GM19324 (cell line): ENCODE measurements around the gene MYL7.

Source experiments
- ATAC-seq: cut with Tn5 transposase; IDR thresholded peaks from one replicate; pipeline ENCODE4 v1.9.1; 2021; ENCODE audit warnings: mild to moderate bottlenecking, moderate library complexity; ENCODE audit not compliant: unreplicated experiment, low FRiP score

MYL7 gene

GRCh38 chr7:44151956-44152355 is 10.8 kb upstream of the MYL7 start:
- ATAC-seq: no peak

- ATAC-seq: no peak
Measured at GRCh38 chr7:44150966-44151941, 10.1 kb upstream of the MYL7 start.

GRCh38 chr7:44150466-44150832 is 9.3 kb upstream of the MYL7 start:
- ATAC-seq: no peak

GRCh38 chr7:44149571-44150465 is 8.7 kb upstream of the MYL7 start:
- no peak for ATAC-seq

- no peak for ATAC-seq
Measured at GRCh38 chr7:44148961-44149536, 7.9 kb upstream of the MYL7 start.

GRCh38 chr7:44148166-44148565 is 7.0 kb upstream of the MYL7 start:
- no peak for ATAC-seq

GRCh38 chr7:44147026-44147991 is 6.2 kb upstream of the MYL7 start:
- no peak for ATAC-seq

GRCh38 chr7:44145969-44146911 is 5.1 kb upstream of the MYL7 start:
- ATAC-seq: no peak

GRCh38 chr7:44145479-44145968 is 4.4 kb upstream of the MYL7 start:
- no peak for ATAC-seq

GRCh38 chr7:44144968-44145478 is 3.9 kb upstream of the MYL7 start:
- ATAC-seq: no peak

GRCh38 chr7:44144426-44144967 is 3.4 kb upstream of the MYL7 start:
- ATAC-seq: no peak

- ATAC-seq: no peak
Measured at GRCh38 chr7:44143646-44144250, 2.6 kb upstream of the MYL7 start.

- no peak for ATAC-seq
Measured at GRCh38 chr7:44142028-44142427, 896 bp upstream of the MYL7 start.

GRCh38 chr7:44140341-44140740 is 791 bp downstream of the MYL7 start:
- ATAC-seq: no peak

GRCh38 chr7:44139311-44140010 is 1.7 kb downstream of the MYL7 start:
- no peak for ATAC-seq

GRCh38 chr7:44138698-44139097 is 2.4 kb downstream of the MYL7 start:
- ATAC-seq: no peak

- no peak for ATAC-seq
Measured at GRCh38 chr7:44136731-44137130, 4.4 kb downstream of the MYL7 start.
